ENCODE measurements around the gene UMAD1. TPM values are rescaled to one million over a fixed set of nuclear protein-coding genes. Genes with fewer than 3 reads are reported as not detected.
A peak's percentile ranks its signal among the peaks of the same experiment; 100 is the strongest.

UMAD1 gene
- total and polyA plus RNA-seq, 11 donors = 3.5 to 19.7 (median 15.3) TPM

DNA sequence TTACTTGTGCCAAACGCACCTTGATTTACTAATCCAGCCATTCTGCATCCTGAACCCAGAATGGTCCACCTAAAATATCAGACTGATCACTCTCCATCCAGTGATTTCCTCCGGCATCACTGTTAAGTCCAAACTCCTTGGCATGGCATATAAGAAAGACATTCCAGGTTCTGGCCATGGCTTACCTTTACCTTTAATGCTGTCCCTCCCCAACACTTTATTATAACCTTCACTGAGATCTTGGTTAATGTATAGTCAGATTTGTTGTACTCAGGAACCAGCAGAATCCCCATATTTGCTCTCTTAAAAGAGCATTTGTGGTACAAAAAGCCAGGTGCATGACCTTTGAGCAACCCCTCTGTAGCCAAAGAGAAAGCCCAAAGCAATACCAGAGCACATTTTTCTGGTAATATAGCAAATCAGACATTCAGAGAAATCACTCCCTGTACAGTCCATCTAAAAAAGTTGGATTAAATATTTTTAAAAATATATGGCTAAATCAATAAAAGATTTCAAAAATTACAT lies 10.2 kb downstream of the UMAD1 start:
- Histone ChIP-seq H3K9me3 (peaks cover 0 to 5% (median 0%) of the 10 kb centered on the region in 12 donors), H3K4me3 (no peak overlapping the region), H3K4me1 (peaks cover 0 to 21% (median 9%) of the 10 kb centered on the region in 12 donors), H3K27ac (no peak overlapping the region), H3K36me3 (no peaks in the 10 kb centered on the region), H3K27me3 (no peaks in the 10 kb centered on the region)
- WGBS, 4 donors = 95 to 100% (median 97%) methylated on average over 2 of the region's 2 CpGs
- ATAC-seq = no peak
- no peak for DNase-seq
- intact Hi-C loops (cut with DNase I) = no loop called here
- no peak for TF ChIP-seq POLR2A (IDR thresholded peaks at IDR 0.05)
- TF ChIP-seq CTCF (IDR thresholded peaks at IDR 0.05) = no peak

GRCh38 chr7:7651479-7651878 lies 10.9 kb downstream of the UMAD1 start:
- no peak for ATAC-seq
- H3K27me3 ChIP-seq = no peaks in the 10 kb centered on the region
- H3K36me3 ChIP-seq = no peaks in the 10 kb centered on the region
- H3K27ac ChIP-seq = no peak overlapping the region
- no peak for DNase-seq
- no peak overlapping the region for H3K4me3 ChIP-seq
- H3K9me3 ChIP-seq = peaks cover 0 to 4% (median 0%) of the 10 kb centered on the region in 12 donors
- peaks cover 0 to 21% (median 9%) of the 10 kb centered on the region in 12 donors for H3K4me1 ChIP-seq
- 45 to 84% (median 75%) methylated on average over 3 of the region's 3 CpGs for WGBS, 4 donors
- TF ChIP-seq POLR2A (IDR thresholded peaks at IDR 0.05) = no peak
- no peak for TF ChIP-seq CTCF (IDR thresholded peaks at IDR 0.05)
- intact Hi-C loops (cut with DNase I) = no loop called here

- ATAC-seq = no peak
- TF ChIP-seq CTCF (IDR thresholded peaks at IDR 0.05) (no peak), POLR2A (IDR thresholded peaks at IDR 0.05) (no peak)
- Histone ChIP-seq H3K9me3 (peaks cover 0 to 6% (median 0%) of the 10 kb centered on the region in 12 donors), H3K4me3 (no peak overlapping the region), H3K27ac (no peak overlapping the region), H3K4me1 (peaks cover 0 to 21% (median 9%) of the 10 kb centered on the region in 12 donors), H3K36me3 (no peaks in the 10 kb centered on the region), H3K27me3 (no peaks in the 10 kb centered on the region)
- DNase-seq = no peak
- WGBS, 4 donors = 85 to 90% (median 87%) methylated on average over 1 of the region's 1 CpG
- intact Hi-C loops (cut with DNase I) = no loop called here
Measured at GRCh38 chr7:7652798-7653540, 12.4 kb downstream of the UMAD1 start.

GRCh38 chr7:7653593-7654187 lies 13.1 kb downstream of the UMAD1 start:
- ATAC-seq = no peak
- DNase-seq = no peak
- no peaks in the 10 kb centered on the region for H3K36me3 ChIP-seq
- no peak overlapping the region for H3K4me3 ChIP-seq
- H3K9me3 ChIP-seq = peaks cover 0 to 6% (median 0%) of the 10 kb centered on the region in 12 donors
- no peak overlapping the region for H3K27ac ChIP-seq
- intact Hi-C loops (cut with DNase I) = no loop called here
- H3K4me1 ChIP-seq = peaks cover 0 to 21% (median 9%) of the 10 kb centered on the region in 12 donors
- no peaks in the 10 kb centered on the region for H3K27me3 ChIP-seq
- TF ChIP-seq CTCF (IDR thresholded peaks at IDR 0.05) = peak in 8 of 12 donors; percentile 19 to 54 (median 38)
- TF ChIP-seq POLR2A (IDR thresholded peaks at IDR 0.05) = no peak
- WGBS, 4 donors = 70 to 74% (median 72%) methylated on average over 3 of the region's 3 CpGs

All from heart left ventricle (tissue), 16 donors.